A549 treated with Mapracorat at 1 μM for 4 hours (cell line): ENCODE data around the gene LIMA1. TPM values are rescaled to one million over a fixed set of nuclear protein-coding genes. Genes with fewer than 3 reads are reported as not detected.

Experiments used
- total RNA-seq: library from RNA; stranded (reverse); fragments of 200-300 nt; extraction: Qiagen RNA extraction; gene quantifications from 5 replicates; pipeline ENCODE4 v1.2.3, GENCODE V29; 2022

The LIMA1 gene
- total RNA-seq = 5.2 to 7.8 TPM (median 6.2 TPM) in 5 replicates

DNA sequence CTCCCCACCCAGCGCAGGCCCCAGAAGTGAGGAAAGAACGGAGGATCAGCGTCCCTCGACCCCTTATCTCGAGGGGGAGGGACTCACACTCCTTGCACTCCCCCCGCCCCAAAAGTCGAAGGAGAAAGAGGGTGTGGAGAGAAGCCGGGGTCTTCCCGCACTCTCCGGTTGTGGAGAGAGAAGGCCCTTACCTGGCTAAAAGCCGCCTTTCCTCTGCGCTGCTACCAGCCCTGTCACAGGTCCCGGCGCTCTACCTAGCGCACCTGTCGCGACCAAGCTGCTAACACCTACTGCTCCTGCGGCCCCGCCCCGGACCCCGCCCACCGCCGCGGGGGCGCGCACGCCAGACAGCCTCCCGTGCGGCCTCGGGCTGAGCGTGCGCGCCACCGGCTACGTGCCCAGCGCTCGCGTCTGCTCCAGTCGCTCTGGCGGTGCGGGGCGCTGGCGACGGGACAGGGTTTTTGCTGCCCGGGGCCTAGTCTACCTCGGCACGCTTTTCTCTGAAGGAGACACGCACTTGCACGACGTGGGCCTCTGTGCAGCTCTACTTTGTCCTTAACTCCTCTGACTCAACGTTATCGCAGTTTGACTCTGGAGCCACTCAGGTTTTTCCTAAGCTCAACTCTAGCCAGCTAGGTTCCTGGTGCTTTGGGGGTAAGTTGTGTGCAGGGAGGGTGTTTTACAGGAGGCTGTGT, at the start of gene LIMA1:
TSS of gene LIMA1 (minus strand) at position 292 of the 695 bp plus-strand sequence. CDS start 34,769 bp downstream, outside the sequence.

DNA sequence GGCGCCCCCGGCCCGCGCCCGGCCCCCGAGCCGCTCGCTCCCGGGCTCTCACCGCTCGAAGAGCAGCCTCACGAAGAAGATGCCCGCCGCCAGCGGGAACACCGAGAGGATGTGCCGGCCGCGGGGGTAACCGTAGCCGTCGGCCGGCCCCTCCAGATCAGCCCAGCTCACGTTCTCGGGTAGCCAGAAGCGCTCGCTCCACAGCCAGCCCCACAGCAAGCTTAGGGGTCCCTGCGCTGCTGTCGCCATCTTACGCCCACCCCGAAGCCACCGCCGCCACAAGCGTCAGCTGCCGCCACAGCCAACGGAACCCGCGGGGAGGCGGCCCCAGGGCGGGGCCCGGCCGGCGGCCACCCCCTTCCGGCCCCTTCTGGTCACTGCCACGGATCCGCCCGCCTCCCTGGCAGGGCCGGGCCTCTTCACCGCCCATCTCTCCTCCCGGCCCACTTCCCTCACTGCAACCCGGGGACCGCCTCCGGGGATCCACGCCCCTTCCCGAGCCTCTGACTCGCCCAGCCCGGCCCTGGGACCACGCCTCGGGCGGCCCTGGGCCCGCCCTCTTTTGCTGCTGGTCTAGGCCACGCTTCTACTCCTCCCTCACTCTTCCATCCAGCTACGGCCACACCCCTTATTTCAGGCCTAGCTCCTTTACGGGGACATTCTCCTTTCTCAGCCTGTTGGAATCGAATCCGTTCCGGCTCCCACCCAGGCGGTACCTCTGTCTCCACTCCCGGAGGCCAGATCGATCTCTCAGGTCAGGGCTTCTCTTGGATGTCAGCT, 116.1 kb downstream of the LIMA1 start, which contains the start of gene CERS5:
TSS of gene CERS5 (minus strand) at position 321 of the 780 bp plus-strand sequence. CDS start at position 249, 72 bp downstream.

Other genes starting within 250 kb of the LIMA1 start
- gene ASIC1, start 225.9 kb downstream of the LIMA1 start, total RNA-seq = 5.0 to 6.3 TPM (median 5.3 TPM) in 5 replicates
- 63.3 to 72.2 TPM (median 65.3 TPM) in 5 replicates for gene SMARCD1, start 198.2 kb downstream of the LIMA1 start, total RNA-seq
- 0.14 to 0.30 TPM (median 0.18 TPM) in 5 replicates for gene GPD1, start 179.5 kb downstream of the LIMA1 start, total RNA-seq
- gene COX14, start 171.3 kb downstream of the LIMA1 start, total RNA-seq = 70.9 to 74.5 TPM (median 72.4 TPM) in 5 replicates
- 26.7 to 28.9 TPM (median 27.7 TPM) in 5 replicates for gene CERS5, start 116.2 kb downstream of the LIMA1 start, total RNA-seq
- gene FAM186A, start 113.1 kb upstream of the LIMA1 start, total RNA-seq = not detected in 5 replicates
- gene LARP4, start 117.4 kb upstream of the LIMA1 start, total RNA-seq = 35.7 to 46.2 TPM (median 39.7 TPM) in 5 replicates
- gene DIP2B, start 221.5 kb upstream of the LIMA1 start, total RNA-seq = 12.1 to 17.2 TPM (median 14.0 TPM) in 5 replicates